Measurements from ENCODE around the gene SPTBN4. TPM values are rescaled to one million over a fixed set of nuclear protein-coding genes. Genes with fewer than 3 reads are reported as not detected.

Gene SPTBN4
- total and polyA plus RNA-seq, 10 of the 15 experiments (the other 5 are each of a cell fraction or from before 2014, with no cell fraction given): 0.04 to 1.1 (median 0.34) TPM; not detected in 1

DNA sequence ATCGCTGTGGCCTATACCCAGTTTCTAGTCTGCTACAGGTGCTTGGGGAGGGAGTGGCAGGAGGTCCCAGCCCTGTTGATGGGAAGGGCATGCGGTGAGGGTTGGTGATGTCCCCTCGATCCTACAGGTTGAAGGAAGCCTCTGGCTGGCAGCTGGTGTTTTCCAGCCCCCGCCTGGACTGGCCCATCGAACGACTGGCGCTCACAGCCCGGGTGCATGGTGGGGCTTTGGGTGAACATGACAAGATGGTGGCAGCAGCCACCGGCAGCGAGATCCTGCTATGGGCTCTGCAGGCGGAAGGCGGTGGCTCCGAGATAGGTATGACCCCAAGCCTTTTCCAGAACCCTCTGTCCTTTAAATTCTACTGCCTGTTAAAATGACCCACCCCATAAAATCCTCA is 113.8 kb downstream of the SPTBN4 start:
- ChIA-PET CTCF (no interaction called here), RAD21 (ENCODE audit: unreplicated experiment) (no interaction called here), POLR2A (interaction anchor here (0.6 kb wide), 1 partner anchor 322 kb away, joined by 4 read pairs; no protein-coding TSS in a partner anchor), SMC1A (ENCODE audit: uncharacterized antibody, unreplicated experiment) (no interaction called here)
- Histone ChIP-seq H4K20me1 (ENCODE audit: control insufficient read depth, insufficient read depth) (no peaks in the 10 kb centered on the region), H3K79me2 (ENCODE audit: control insufficient read depth, insufficient read depth, low read length) (peaks cover 7% of the 10 kb centered on the region), H3K4me3 (no peak overlapping the region), H3K9ac (ENCODE audit: control insufficient read depth, insufficient read depth, low read length) (no peak overlapping the region), H3K36me3 (ENCODE audit: control insufficient read depth in 2 of 2, insufficient read depth in 2 of 2, low read length in 1 of 2) (peaks cover 7 to 8% of the 10 kb centered on the region in 2 experiments; a peak in 3 of 4 replicates), H3K27me3 (replicated peaks in 1 of 2; ENCODE audit: control insufficient read depth in 2 of 2, insufficient read depth in 2 of 2, low read length in 1 of 2) (no peaks in the 10 kb centered on the region), H3K27ac (ENCODE audit: control insufficient read depth, insufficient read depth) (no peak overlapping the region), H3K4me2 (ENCODE audit: control insufficient read depth, insufficient read depth) (no peak overlapping the region), H3K9me3 (replicated peaks; ENCODE audit: control insufficient read depth, insufficient read depth, low read length) (no peaks in the 10 kb centered on the region), H2AFZ (ENCODE audit: control insufficient read depth, low read depth, low read length) (no peak overlapping the region), H3K4me1 (ENCODE audit: control insufficient read depth, insufficient read depth, low read length) (peaks cover 30% of the 10 kb centered on the region)
- no peak for FAIRE-seq
- in situ Hi-C loops (cut with MboI): no loop called here
- intact Hi-C loops (cut with micrococcal nuclease; ENCODE audit: unreplicated experiment): no loop called here
- no TSS peak for BruUV-seq (replicated peaks)
- TF ChIP-seq FOXM1 (IDR thresholded peaks at IDR 0.05; ENCODE audit: low read depth, low read length) (no peak), NRF1 (conservative IDR thresholded peaks at IDR 0.05; ENCODE audit: low read depth, low read length) (no peak), RBBP5 (conservative IDR thresholded peaks at IDR 0.05) (no peak)
- TF ChIP-seq, protein P1, sequence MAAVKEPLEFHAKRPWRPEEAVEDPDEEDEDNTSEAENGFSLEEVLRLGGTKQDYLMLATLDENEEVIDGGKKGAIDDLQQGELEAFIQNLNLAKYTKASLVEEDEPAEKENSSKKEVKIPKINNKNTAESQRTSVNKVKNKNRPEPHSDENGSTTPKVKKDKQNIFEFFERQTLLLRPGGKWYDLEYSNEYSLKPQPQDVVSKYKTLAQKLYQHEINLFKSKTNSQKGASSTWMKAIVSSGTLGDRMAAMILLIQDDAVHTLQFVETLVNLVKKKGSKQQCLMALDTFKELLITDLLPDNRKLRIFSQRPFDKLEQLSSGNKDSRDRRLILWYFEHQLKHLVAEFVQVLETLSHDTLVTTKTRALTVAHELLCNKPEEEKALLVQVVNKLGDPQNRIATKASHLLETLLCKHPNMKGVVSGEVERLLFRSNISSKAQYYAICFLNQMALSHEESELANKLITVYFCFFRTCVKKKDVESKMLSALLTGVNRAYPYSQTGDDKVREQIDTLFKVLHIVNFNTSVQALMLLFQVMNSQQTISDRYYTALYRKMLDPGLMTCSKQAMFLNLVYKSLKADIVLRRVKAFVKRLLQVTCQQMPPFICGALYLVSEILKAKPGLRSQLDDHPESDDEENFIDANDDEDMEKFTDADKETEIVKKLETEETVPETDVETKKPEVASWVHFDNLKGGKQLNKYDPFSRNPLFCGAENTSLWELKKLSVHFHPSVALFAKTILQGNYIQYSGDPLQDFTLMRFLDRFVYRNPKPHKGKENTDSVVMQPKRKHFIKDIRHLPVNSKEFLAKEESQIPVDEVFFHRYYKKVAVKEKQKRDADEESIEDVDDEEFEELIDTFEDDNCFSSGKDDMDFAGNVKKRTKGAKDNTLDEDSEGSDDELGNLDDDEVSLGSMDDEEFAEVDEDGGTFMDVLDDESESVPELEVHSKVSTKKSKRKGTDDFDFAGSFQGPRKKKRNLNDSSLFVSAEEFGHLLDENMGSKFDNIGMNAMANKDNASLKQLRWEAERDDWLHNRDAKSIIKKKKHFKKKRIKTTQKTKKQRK (IDR thresholded peaks at IDR 0.05; ENCODE audit: low read depth, low read length): no peak
- DNase-seq (ENCODE audit: low read depth, low spot score): no peak
- WGBS (ENCODE audit: insufficient coverage, insufficient replicate concordance, low lambda C conversion rate, missing lambda C conversion rate): 96% methylated on average over 10 of the region's 13 CpGs
- no peak for ATAC-seq

DNA sequence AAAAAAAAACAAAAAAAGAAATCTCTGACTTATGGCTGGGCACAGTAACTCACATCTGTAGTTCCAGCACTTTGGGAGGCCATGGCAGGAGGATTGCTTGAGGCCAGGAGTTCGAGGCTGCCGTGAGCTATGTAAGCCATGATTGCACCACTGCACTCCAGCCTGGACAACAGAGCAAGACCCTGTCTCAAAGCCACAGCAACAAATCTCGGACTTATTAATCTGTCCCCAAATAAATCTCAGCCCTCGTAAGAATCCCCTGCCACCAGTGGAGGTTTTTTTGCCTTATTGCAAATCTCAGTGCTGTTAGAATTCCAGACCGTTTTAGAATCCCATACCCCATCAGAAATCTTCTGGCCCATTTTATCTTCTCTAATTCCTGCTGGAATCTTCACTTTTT is 114.7 kb downstream of the SPTBN4 start:
- H3K36me3 ChIP-seq (ENCODE audit: control insufficient read depth in 2 of 2, insufficient read depth in 2 of 2, low read length in 1 of 2): peaks cover 8% of the 10 kb centered on the region in 2 experiments
- ChIA-PET SMC1A (ENCODE audit: uncharacterized antibody, unreplicated experiment) (no interaction called here), CTCF (no interaction called here), POLR2A (interaction anchor here (0.6 kb wide), 2 partner anchors 323 to 329 kb away, joined by 3 to 4 read pairs; no protein-coding TSS in a partner anchor), RAD21 (ENCODE audit: unreplicated experiment) (no interaction called here)
- FAIRE-seq (no peak), DNase-seq (ENCODE audit: low read depth, low spot score) (no peak), ATAC-seq (no peak)
- no peaks in the 10 kb centered on the region for H3K9me3 ChIP-seq (replicated peaks; ENCODE audit: control insufficient read depth, insufficient read depth, low read length)
- 98% methylated on average over 5 of the region's 5 CpGs for WGBS (ENCODE audit: insufficient coverage, insufficient replicate concordance, low lambda C conversion rate, missing lambda C conversion rate)
- no peak overlapping the region for H3K27ac ChIP-seq (ENCODE audit: control insufficient read depth, insufficient read depth)
- H3K79me2 ChIP-seq (ENCODE audit: control insufficient read depth, insufficient read depth, low read length): peaks cover 7% of the 10 kb centered on the region
- H4K20me1 ChIP-seq (ENCODE audit: control insufficient read depth, insufficient read depth): no peaks in the 10 kb centered on the region
- no peaks in the 10 kb centered on the region for H3K27me3 ChIP-seq (replicated peaks in 1 of 2; ENCODE audit: control insufficient read depth in 2 of 2, insufficient read depth in 2 of 2, low read length in 1 of 2)
- H2AFZ ChIP-seq (ENCODE audit: control insufficient read depth, low read depth, low read length): no peak overlapping the region
- in situ Hi-C loops (cut with MboI) (no loop called here), intact Hi-C loops (cut with micrococcal nuclease; ENCODE audit: unreplicated experiment) (no loop called here)
- BruUV-seq (replicated peaks): no TSS peak
- no peak overlapping the region for H3K4me2 ChIP-seq (ENCODE audit: control insufficient read depth, insufficient read depth)
- H3K4me1 ChIP-seq (ENCODE audit: control insufficient read depth, insufficient read depth, low read length): peaks cover 30% of the 10 kb centered on the region
- no peak overlapping the region for H3K9ac ChIP-seq (ENCODE audit: control insufficient read depth, insufficient read depth, low read length)
- no peak overlapping the region for H3K4me3 ChIP-seq
- TF ChIP-seq, protein P2, sequence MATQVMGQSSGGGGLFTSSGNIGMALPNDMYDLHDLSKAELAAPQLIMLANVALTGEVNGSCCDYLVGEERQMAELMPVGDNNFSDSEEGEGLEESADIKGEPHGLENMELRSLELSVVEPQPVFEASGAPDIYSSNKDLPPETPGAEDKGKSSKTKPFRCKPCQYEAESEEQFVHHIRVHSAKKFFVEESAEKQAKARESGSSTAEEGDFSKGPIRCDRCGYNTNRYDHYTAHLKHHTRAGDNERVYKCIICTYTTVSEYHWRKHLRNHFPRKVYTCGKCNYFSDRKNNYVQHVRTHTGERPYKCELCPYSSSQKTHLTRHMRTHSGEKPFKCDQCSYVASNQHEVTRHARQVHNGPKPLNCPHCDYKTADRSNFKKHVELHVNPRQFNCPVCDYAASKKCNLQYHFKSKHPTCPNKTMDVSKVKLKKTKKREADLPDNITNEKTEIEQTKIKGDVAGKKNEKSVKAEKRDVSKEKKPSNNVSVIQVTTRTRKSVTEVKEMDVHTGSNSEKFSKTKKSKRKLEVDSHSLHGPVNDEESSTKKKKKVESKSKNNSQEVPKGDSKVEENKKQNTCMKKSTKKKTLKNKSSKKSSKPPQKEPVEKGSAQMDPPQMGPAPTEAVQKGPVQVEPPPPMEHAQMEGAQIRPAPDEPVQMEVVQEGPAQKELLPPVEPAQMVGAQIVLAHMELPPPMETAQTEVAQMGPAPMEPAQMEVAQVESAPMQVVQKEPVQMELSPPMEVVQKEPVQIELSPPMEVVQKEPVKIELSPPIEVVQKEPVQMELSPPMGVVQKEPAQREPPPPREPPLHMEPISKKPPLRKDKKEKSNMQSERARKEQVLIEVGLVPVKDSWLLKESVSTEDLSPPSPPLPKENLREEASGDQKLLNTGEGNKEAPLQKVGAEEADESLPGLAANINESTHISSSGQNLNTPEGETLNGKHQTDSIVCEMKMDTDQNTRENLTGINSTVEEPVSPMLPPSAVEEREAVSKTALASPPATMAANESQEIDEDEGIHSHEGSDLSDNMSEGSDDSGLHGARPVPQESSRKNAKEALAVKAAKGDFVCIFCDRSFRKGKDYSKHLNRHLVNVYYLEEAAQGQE (IDR thresholded peaks at IDR 0.05; ENCODE audit: low read depth, low read length): no peak
- TF ChIP-seq ZNF384 (IDR thresholded peaks at IDR 0.05; ENCODE audit: borderline replicate concordance, low read depth, low read length) (no peak), IKZF1 (conservative IDR thresholded peaks at IDR 0.05) (no peak), NFYA (IDR thresholded peaks at IDR 0.05; ENCODE audit: borderline replicate concordance, low read depth, low read length) (no peak)
